Measurements from ENCODE around the gene LYRM2. TPM values are rescaled to one million over a fixed set of nuclear protein-coding genes. Genes with fewer than 3 reads are reported as not detected.

The LYRM2 gene
- polyA plus RNA-seq, result 10 to 100 TPM in 2 of 3 donors, 1 to 10 TPM in 1; 9.5 to 26.7 (median 13.8) TPM

- WGBS, 3 donors, result 1 to 3% (median 2%) methylated on average over 58 of the region's 58 CpGs
- H3K27ac ChIP-seq (ENCODE audit: low read depth, low read length), result no peak within 1 kb of the TSS
Measured at GRCh38 chr6:89638320-89639195, at the start of gene LYRM2. TSS of gene LYRM2 (minus strand) at chr6:89638747. CDS start at chr6:89638716, 31 bp downstream.

DNA sequence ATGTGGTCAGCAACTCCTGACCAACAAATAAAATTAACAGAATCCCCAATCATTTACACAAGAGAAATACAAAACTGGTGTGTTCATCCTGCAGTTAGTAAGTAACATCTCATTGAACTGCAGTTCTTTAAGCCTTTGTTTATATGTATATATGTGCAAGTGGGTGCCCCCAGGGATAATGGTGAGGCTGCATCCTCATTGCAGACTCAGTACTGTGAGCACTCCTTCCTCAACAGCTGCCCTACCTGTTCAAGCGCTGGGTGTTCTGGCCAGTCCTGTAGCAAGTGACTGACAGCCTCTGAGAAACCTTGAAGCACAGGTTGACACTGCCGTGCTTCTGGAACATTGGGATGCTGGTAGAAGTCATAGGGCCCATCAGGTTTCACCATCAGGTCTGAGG lies 49.8 kb upstream of the LYRM2 start:
- no peak overlapping the region for H3K27ac ChIP-seq (ENCODE audit: low read depth, low read length)
- 90 to 100% (median 98%) methylated on average over 2 of the region's 2 CpGs for WGBS, 3 donors

- no peak overlapping the region for H3K27ac ChIP-seq (ENCODE audit: low read depth, low read length)
- WGBS, 3 donors, result 94 to 98% (median 97%) methylated on average over 2 of the region's 2 CpGs
Measured at GRCh38 chr6:89685311-89685710, 46.8 kb upstream of the LYRM2 start.

GRCh38 chr6:89682991-89683390 lies 44.4 kb upstream of the LYRM2 start:
- 91 to 97% (median 96%) methylated on average over 1 of the region's 1 CpG for WGBS, 3 donors

GRCh38 chr6:89681983-89682564 lies 43.5 kb upstream of the LYRM2 start:
- 97% methylated on average over 10 of the region's 10 CpGs for WGBS, 3 donors
- no peak overlapping the region for H3K27ac ChIP-seq (ENCODE audit: low read depth, low read length)

More at GRCh38 chr6:89682991-89683390, 44.4 kb upstream of the LYRM2 start:
- no peak overlapping the region for H3K27ac ChIP-seq (ENCODE audit: low read depth, low read length)

- 81 to 91% (median 84%) methylated on average over 7 of the region's 7 CpGs for WGBS, 3 donors
- no peak overlapping the region for H3K27ac ChIP-seq (ENCODE audit: low read depth, low read length)
Measured at GRCh38 chr6:89680551-89680950, 42.0 kb upstream of the LYRM2 start.

DNA sequence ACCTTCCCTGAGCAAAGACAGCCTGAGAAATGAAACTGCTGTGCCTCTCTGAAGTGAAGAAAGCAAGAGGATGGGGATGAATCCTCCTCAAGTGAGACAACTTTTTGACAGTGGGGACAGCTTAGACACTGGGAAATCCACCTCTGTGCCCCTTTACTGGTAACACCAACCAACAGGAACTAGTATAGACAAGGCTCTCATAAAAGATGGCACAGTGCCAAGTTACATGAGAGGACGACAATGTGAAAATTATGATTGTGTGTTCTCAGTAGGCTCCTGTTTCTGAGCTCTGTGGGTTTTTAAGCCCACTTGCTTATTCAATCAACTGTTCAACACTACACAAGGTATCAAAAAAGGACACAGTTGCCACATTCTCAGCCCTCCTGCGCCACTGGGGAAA lies 41.6 kb upstream of the LYRM2 start:
- no peak overlapping the region for H3K27ac ChIP-seq (ENCODE audit: low read depth, low read length)
- WGBS, 3 donors, result 80 to 85% (median 83%) methylated on average over 2 of the region's 2 CpGs

DNA sequence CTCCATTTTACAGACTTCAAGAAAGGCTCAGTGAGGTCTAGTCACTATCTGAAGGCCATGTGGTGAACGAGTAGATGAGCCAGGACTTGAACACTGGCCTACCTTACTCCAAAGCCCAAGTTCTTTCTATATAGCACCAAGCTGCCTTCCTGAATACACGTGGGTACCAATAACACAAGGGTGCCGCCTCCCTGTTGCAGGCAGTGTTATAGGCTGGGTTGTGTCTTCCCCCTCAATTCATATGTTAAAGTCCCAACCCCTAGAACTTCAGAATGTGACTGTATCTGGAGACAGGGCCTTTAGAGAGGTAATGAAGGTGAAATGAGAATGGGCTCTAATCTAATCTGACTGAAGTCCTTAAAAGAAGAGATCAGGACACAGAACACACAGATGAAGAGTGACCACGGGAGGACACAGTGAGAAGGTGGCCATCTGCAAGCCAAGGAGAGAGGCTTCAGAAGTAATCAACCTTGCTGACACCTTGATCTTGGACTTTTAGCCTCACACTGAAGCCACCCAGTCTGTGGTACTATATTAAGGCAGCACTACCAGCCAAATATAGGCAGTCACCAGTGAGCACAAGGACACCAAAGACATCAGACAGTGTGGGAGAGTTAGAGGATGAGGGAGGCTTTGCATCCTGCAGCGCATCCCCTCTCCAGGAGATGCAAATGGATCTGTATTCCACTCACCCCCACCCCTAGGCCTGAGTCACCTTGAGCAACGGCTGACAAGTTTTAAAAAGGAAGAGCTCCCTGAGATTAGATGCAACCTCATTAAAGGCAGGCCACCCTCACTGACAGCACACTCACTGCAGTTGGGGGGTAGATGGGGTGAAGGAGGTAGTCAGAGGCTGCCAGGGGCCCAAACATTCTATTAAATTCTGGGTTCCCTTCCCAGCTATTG lies 40.9 kb upstream of the LYRM2 start:
- no peak overlapping the region for H3K27ac ChIP-seq (ENCODE audit: low read depth, low read length)
- 74 to 88% (median 84%) methylated on average over 6 of the region's 6 CpGs for WGBS, 3 donors

- 95 to 98% (median 96%) methylated on average over 3 of the region's 3 CpGs for WGBS, 3 donors
- H3K27ac ChIP-seq (ENCODE audit: low read depth, low read length), result no peak overlapping the region
Measured at GRCh38 chr6:89678531-89678930, 40.0 kb upstream of the LYRM2 start.

DNA sequence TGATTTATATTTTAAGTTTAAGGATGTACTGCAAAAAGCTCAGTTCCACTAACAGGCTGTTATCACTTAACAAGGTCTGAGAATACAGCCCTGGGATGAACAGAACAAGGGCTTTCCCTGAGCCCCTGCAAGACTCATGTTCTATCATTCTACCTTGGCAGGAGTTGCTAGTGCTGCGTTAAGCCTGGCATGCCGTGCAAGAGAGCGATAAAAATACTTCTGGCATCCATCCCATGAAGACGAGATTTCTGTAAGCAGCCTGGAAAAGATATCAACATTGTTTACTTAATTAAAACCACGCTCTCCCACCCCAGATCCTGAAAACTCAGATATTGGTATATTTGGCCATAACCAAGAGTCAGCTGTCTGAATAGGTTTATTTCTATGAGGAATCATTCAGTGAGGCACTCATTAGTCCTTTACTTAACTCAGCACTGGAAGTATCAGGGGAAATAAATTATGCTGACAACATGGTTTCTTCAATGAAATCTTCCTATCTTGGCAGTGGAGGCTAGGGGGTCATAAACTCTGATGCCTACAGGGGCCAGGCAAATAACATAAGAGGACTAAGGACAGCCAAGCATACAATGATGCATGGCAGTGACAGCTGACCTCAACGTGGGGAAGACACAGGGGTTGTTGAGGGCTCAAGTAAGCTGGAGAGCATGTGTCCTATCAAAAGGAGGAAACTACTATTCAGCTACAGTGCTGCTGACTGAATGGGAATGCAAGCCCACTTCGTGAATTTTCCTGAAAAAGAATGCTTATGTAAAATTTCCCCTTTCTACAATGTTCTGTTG lies 37.6 kb upstream of the LYRM2 start:
- WGBS, 3 donors, result 55 to 62% (median 59%) methylated on average over 7 of the region's 7 CpGs
- no peak overlapping the region for H3K27ac ChIP-seq (ENCODE audit: low read depth, low read length)

DNA sequence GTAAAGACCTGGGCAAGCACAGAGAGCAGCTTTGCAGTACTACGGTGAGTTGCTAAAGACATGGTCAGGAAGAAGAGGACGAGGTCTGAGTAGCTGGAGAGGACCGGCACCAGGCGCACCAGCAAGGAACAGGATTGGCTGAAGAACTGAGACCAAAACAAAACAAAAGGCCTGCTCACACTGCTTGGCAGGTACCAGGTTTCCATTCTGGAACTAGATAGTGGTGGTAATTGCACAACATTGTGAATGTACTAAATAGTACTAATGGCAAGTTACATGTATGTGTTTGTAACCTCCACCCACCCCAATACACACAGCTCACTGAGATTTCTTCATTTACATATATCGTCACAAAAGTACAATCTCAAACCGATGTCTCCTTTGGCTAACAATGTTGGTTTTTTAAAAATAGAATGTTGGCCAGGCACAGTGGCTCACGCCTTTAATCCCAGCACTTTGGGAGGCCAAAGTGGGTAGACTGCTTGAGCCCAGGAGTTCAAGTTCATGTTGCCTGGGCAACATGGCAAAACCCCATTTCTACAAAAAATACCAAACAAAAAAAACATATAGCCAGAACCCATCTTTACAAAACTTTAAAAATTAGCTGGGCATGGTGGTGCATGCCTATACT lies 32.5 kb upstream of the LYRM2 start:
- WGBS, 3 donors, result 94 to 97% (median 95%) methylated on average over 7 of the region's 7 CpGs
- H3K27ac ChIP-seq (ENCODE audit: low read depth, low read length), result no peak overlapping the region

DNA sequence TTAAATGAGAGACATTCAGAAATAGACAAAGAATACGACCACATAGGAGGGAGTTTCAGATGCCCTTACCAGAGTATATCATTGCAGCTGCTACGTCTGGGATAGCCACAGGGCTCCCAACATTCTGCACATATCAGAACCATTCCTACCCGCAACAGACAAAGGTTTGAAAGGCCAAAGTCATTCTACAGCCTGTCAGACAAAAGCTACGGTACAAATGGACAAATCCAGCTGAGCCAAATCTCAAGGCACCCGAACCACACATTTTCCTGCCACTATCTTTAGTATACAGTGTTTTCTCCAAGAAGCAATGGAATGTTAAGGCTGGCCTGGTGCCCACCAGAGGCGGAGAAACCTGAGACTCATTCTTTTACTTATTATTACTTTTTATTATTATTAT lies 30.5 kb upstream of the LYRM2 start:
- WGBS, 3 donors, result 67 to 73% (median 67%) methylated on average over 6 of the region's 6 CpGs
- H3K27ac ChIP-seq (ENCODE audit: low read depth, low read length), result no peak overlapping the region

DNA sequence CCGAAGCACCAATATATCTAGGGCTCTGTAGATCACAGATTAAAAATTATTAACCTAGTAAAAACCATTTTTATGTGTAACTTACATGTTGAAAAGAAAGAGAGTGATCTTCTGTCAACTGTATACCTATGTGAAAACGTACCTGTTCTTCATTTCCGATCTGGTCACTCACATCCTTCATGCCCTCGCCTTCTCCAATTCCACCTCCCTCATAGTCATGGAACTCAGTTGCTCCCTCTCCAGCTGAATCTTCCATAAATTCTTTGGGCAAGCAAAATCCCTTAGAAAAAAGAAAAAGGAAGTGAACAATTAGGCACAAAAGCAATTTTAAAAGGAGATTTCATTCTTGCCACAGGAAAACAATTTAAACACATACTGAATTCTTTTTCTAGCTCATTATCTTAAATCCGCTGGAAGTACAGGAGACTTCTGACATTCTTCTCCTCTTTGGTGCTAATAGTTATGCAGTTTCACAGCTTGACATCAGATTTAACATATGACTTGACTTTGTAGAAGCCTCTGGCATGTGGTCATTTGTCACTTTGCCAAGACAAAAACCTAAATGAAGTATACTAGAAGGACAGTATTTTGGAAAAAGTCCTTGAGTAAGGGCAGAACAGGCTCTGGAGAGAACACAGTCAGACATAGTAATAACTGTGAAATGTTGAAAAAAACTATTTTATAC lies 29.5 kb upstream of the LYRM2 start:
- no peak overlapping the region for H3K27ac ChIP-seq (ENCODE audit: low read depth, low read length)

GRCh38 chr6:89662659-89663223 lies 24.2 kb upstream of the LYRM2 start:
- H3K27ac ChIP-seq (ENCODE audit: low read depth, low read length), result no peak overlapping the region
- WGBS, 3 donors, result 95% methylated on average over 4 of the region's 4 CpGs

More for the DNA sequence above, 29.5 kb upstream of the LYRM2 start:
- 85 to 90% (median 88%) methylated on average over 5 of the region's 5 CpGs for WGBS, 3 donors

DNA sequence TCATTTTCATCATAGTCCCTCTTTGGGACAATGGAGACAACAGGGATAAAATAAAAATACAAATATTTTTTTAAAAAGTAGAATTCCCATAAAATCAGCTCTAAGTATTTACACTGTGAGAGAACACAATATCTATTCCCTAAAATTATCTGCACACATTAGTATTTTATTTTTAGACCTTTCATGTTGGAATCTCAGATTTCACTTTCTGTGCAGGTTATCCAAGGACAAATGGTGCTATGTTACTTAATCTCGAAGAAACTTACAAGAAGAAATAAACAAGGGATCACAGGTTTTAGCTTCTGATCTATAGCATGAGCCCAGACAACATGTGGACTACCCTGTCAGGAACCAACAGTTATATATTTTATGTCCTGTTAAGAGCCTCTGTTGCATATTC lies 23.0 kb upstream of the LYRM2 start:
- no peak overlapping the region for H3K27ac ChIP-seq (ENCODE audit: low read depth, low read length)
- 53 to 93% (median 83%) methylated on average over 1 of the region's 1 CpG for WGBS, 3 donors

GRCh38 chr6:89660981-89661380 lies 22.4 kb upstream of the LYRM2 start:
- no peak overlapping the region for H3K27ac ChIP-seq (ENCODE audit: low read depth, low read length)
- WGBS, 3 donors, result 84 to 92% (median 91%) methylated on average over 4 of the region's 4 CpGs

All from adipose tissue (tissue), 3 donors.